A673 (cell line): Measurements from ENCODE around the gene EGFR. TPM values are rescaled to one million over a fixed set of nuclear protein-coding genes. Genes with fewer than 3 reads are reported as not detected.

Experiments used
- BruUV-seq: library from RNA; stranded (reverse); fragments of 400-500 nt; replicated peaks from 2 replicates; lab custom pipeline; 2021; lab: Mats Ljungman, UMichigan
- CTCF ChIA-PET: fragments of 300-600 bp; sonication (Branson Sonifier 250); formaldehyde crosslinking; loops from one replicate; lab custom pipeline; 2022; ENCODE audit warnings: antibody characterized with exemption; lab: Charles Lee
- POLR2A ChIA-PET: fragments of 300-600 bp; sonication (Branson Sonifier 250); formaldehyde crosslinking; loops from one replicate; lab custom pipeline; 2022; ENCODE audit warnings: antibody characterized with exemption; ENCODE audit not compliant: low non-redundant PET; lab: Charles Lee
- DNase-seq: peaks from one replicate; pipeline ENCODE4 v3.0.0-alpha.2; 2015; ENCODE audit warnings: low spot score
- H3K27ac ChIP-seq: fragments of 200-600 bp; sonication (generic); 2 replicates; pipeline ENCODE4 v1.5.1; 2016; ENCODE audit warnings: mixed run types, low read depth, mild to moderate bottlenecking, mixed read lengths, antibody characterized with exemption, low read length; ENCODE audit not compliant: poor library complexity, severe bottlenecking
- H3K27me3 ChIP-seq: fragments of 200-600 bp; sonication (generic); replicated peaks from 2 replicates; pipeline ENCODE4 v1.6.1; 2017; ENCODE audit warnings: mixed run types, low read depth, mild to moderate bottlenecking, mixed read lengths, antibody characterized with exemption, low read length; ENCODE audit not compliant: insufficient read depth, poor library complexity
- H3K36me3 ChIP-seq: fragments of 200-600 bp; sonication (generic); 2 replicates; pipeline ENCODE4 v1.6.1; 2016; ENCODE audit warnings: mixed run types, mild to moderate bottlenecking, mixed read lengths, antibody characterized with exemption, low read length; ENCODE audit not compliant: insufficient read depth, poor library complexity, severe bottlenecking
- H3K4me1 ChIP-seq: fragments of 200-600 bp; sonication (generic); 2 replicates; pipeline ENCODE4 v1.6.1; 2017; ENCODE audit warnings: mixed run types, mild to moderate bottlenecking, mixed read lengths, antibody characterized with exemption, low read length; ENCODE audit not compliant: insufficient read depth, poor library complexity, severe bottlenecking
- H3K4me3 ChIP-seq: fragments of 200-600 bp; sonication (generic); 2 replicates; pipeline ENCODE4 v1.5.1; 2016; ENCODE audit warnings: low read depth, mixed run types, mild to moderate bottlenecking, mixed read lengths, low read length; ENCODE audit not compliant: poor library complexity, severe bottlenecking
- H3K9me3 ChIP-seq: fragments of 200-600 bp; sonication (generic); 2 replicates; pipeline ENCODE4 v1.6.1; 2016; ENCODE audit warnings: mixed run types, low read depth, mild to moderate bottlenecking, mixed read lengths, antibody characterized with exemption, low read length; ENCODE audit not compliant: poor library complexity, severe bottlenecking
- EZH2 ChIP-seq: fragments of 200-600 bp; sonication (generic); IDR thresholded peaks from 2 replicates; pipeline ENCODE4 v1.6.1; 2017; ENCODE audit warnings: borderline replicate concordance, low read depth, mild to moderate bottlenecking, mixed read lengths, antibody characterized with exemption, low read length; ENCODE audit not compliant: poor library complexity, severe bottlenecking
- intact Hi-C: fragments of 100-400 bp; cut with micrococcal nuclease; formaldehyde crosslinking; loops from one replicate; pipeline ENCODE4 v1.10.0; 2022; ENCODE audit not compliant: unreplicated experiment
- total RNA-seq: library from RNA; stranded (reverse); gene quantifications from 2 replicates; pipeline ENCODE4 v1.2.3, GENCODE V29; 2021
- TF ChIP-seq, protein P1 (sequence below): fragments of 300-800, 200-600 bp; sonication (generic); conservative IDR thresholded peaks from 2 replicates; pipeline ENCODE4 v1.5.1; 2017; ENCODE audit warnings: low read depth, mild to moderate bottlenecking, antibody characterized with exemption, low read length, moderate library complexity, mixed read lengths

EGFR gene
- total RNA-seq, 1 experiment from 2014 or later: 0.84 TPM

DNA sequence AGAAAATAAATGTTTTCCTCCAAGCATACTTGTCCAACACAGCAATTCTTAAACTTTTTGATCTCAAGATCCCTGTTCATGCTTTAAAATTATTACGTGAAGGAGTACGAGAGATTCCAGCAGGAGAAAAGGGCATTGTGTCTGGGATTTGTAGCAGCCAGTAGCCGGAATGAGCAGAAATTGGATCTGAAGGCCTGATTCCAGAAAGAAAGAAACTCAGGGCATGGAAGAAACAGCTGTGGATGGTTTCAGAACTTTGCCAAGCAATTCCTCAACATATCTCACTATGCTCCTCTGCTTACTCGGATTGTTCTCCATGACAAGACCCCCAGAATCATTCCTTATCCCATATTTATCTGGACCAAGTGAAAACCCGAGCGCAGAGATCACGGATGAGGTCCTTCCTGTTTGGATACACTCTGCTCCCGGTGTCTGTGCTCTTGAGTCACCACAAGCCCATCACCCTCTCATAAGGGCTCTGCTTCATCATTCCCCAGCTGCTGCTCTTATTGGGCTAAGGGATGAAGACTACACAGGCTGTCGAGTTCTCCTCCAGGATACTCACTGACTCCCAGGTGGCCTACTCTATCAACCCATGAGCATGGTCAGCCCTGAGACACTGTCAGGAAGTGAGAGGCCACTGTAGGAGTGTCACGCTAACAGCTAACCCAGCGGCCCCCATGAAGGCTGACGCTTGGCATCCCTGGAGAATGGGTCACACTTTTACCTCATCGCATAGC, 225.4 kb downstream of the EGFR start:
- intact Hi-C loops: no loop called here
- Histone ChIP-seq H3K27ac (no peak overlapping the region), H3K9me3 (no peaks in the 10 kb centered on the region), H3K4me3 (no peak overlapping the region), H3K27me3 (peaks cover 6% of the 10 kb centered on the region), H3K36me3 (no peaks in the 10 kb centered on the region), H3K4me1 (no peaks in the 10 kb centered on the region)
- CTCF ChIA-PET: no interaction called here
- BruUV-seq: no TSS peak
- DNase-seq: no peak
- TF ChIP-seq, protein P1, sequence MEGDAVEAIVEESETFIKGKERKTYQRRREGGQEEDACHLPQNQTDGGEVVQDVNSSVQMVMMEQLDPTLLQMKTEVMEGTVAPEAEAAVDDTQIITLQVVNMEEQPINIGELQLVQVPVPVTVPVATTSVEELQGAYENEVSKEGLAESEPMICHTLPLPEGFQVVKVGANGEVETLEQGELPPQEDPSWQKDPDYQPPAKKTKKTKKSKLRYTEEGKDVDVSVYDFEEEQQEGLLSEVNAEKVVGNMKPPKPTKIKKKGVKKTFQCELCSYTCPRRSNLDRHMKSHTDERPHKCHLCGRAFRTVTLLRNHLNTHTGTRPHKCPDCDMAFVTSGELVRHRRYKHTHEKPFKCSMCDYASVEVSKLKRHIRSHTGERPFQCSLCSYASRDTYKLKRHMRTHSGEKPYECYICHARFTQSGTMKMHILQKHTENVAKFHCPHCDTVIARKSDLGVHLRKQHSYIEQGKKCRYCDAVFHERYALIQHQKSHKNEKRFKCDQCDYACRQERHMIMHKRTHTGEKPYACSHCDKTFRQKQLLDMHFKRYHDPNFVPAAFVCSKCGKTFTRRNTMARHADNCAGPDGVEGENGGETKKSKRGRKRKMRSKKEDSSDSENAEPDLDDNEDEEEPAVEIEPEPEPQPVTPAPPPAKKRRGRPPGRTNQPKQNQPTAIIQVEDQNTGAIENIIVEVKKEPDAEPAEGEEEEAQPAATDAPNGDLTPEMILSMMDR: no peak
- TF ChIP-seq EZH2: no peak
- POLR2A ChIA-PET: no interaction called here

DNA sequence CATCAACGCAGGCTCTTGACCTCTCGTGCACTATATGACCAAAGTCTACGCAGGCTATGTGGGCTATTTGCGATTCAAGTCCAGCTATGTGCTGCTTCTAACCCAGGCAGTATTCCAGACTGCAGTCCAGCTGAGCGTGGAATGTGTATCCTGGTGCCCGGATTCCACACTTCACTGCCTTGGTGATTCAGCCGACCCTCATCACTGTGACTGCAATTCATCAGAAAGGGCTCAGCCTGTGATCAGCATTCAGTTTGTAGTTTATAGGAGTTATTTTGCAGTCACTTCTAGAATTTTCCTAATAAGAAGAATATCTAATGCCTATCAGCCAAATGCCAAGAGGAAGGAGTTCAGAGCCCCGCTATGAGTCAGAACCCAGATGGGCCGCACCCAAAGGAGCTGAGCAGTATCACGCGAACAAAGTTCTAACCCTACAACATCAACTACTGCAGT, 226.5 kb downstream of the EGFR start:
- no peaks in the 10 kb centered on the region for H3K27me3 ChIP-seq
- no peaks in the 10 kb centered on the region for H3K9me3 ChIP-seq
- no peaks in the 10 kb centered on the region for H3K36me3 ChIP-seq
- DNase-seq: no peak
- no peaks in the 10 kb centered on the region for H3K4me1 ChIP-seq
- TF ChIP-seq, protein P1: no peak
- TF ChIP-seq EZH2: no peak
- CTCF ChIA-PET: no interaction called here
- intact Hi-C loops: no loop called here
- no peak overlapping the region for H3K27ac ChIP-seq
- BruUV-seq: no TSS peak
- POLR2A ChIA-PET: no interaction called here
- no peak overlapping the region for H3K4me3 ChIP-seq

- H3K36me3 ChIP-seq: no peaks in the 10 kb centered on the region
- no peaks in the 10 kb centered on the region for H3K27me3 ChIP-seq
- no peaks in the 10 kb centered on the region for H3K9me3 ChIP-seq
- POLR2A ChIA-PET: no interaction called here
- H3K4me1 ChIP-seq: no peaks in the 10 kb centered on the region
- intact Hi-C loops: no loop called here
- H3K4me3 ChIP-seq: no peak overlapping the region
- H3K27ac ChIP-seq: no peak overlapping the region
- no TSS peak for BruUV-seq
- TF ChIP-seq, protein P1: no peak
- no peak for TF ChIP-seq EZH2
- DNase-seq: no peak
- CTCF ChIA-PET: interaction anchor here (0.6 kb wide), 1 partner anchor 9 kb away, joined by 3 read pairs; no protein-coding TSS in a partner anchor
Measured at GRCh38 chr7:55246171-55246570, 227.4 kb downstream of the EGFR start.
